ENCODE results near the gene ATXN1.
A peak's percentile ranks its signal among the peaks of the same experiment; 100 is the strongest.

DNA sequence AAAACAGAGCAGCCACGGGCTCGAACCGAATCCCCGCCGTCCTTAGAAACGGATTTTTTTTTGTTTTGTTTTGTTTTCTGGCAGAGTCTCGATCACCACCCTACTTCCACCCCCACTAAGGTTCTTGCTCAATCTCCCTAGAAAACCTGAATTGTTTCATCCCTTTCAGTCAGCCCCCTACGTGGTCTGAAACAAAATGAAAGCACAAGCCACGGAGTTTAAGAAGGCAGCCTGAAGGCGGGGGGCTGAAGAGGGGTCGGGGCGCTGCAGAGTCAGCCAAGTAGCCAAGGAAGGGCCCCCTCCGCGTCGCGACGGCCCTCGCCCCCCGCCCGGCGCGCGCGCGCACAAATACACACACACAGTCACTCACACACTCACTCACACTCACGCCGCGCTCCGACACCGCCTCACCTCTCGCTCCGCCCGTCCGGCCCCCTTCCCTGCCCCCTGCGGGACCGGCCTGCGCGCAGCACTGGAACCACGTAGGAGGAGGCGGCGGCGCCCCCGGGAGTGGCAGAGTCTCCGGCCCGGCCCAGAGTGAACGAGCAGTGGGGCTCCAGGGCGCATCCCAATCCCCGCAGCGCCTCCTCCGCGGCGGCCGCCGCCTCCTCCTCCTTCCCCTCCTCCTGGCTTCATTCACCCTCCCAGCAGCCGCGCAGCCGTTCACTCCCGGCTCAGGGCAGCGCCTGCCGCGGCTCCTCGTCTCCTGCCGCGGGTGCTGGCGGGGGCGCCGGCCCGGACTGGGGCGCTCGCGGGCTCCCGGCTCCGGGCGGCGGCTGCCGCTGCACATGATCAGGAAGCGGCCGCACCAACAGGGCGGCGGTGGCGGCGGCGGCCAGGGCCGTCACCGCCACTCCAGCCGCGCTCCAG is 1.4 kb downstream of the ATXN1 start:
- TF ChIP-seq, protein P1, sequence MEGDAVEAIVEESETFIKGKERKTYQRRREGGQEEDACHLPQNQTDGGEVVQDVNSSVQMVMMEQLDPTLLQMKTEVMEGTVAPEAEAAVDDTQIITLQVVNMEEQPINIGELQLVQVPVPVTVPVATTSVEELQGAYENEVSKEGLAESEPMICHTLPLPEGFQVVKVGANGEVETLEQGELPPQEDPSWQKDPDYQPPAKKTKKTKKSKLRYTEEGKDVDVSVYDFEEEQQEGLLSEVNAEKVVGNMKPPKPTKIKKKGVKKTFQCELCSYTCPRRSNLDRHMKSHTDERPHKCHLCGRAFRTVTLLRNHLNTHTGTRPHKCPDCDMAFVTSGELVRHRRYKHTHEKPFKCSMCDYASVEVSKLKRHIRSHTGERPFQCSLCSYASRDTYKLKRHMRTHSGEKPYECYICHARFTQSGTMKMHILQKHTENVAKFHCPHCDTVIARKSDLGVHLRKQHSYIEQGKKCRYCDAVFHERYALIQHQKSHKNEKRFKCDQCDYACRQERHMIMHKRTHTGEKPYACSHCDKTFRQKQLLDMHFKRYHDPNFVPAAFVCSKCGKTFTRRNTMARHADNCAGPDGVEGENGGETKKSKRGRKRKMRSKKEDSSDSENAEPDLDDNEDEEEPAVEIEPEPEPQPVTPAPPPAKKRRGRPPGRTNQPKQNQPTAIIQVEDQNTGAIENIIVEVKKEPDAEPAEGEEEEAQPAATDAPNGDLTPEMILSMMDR (IDR thresholded peaks at IDR 0.05), result peak in 3 of 4 experiments; percentile 17 to 35 (median 20)
- peak; percentile 75 to 88 for TF ChIP-seq POLR2A (IDR thresholded peaks at IDR 0.05)
